Midbrain (tissue), 1 donor: Measurements from ENCODE around the gene EEF2KMT.
"Not testable (repeated sequence)": the region's sequence is repeated elsewhere in the genome, so short reads cannot be mapped to it uniquely, and the experiment has no call there.

Source experiments
- DNase-seq: peaks from one replicate; lab custom pipeline; 2025; lab: John Stamatoyannopoulos, UW

Gene EEF2KMT

GRCh38 chr16:5070431-5071186 lies 27.0 kb downstream of the EEF2KMT start:
- no peak for DNase-seq

- no peak for DNase-seq
Observed at GRCh38 chr16:5069854-5070253, 27.7 kb downstream of the EEF2KMT start.

GRCh38 chr16:5069048-5069447 lies 28.5 kb downstream of the EEF2KMT start:
- DNase-seq, result no peak

GRCh38 chr16:5066511-5066910 lies 31.1 kb downstream of the EEF2KMT start:
- no peak for DNase-seq

- peak; percentile 75 for DNase-seq
Observed at GRCh38 chr16:5065813-5066212, 31.8 kb downstream of the EEF2KMT start, which contains the start of gene C16orf89. C16orf89 (minus strand) TSS chr16:5065956; CDS start chr16:5065908, 48 bp downstream.

- no peak for DNase-seq
Observed at GRCh38 chr16:5065326-5065725, 32.3 kb downstream of the EEF2KMT start.

- no peak for DNase-seq
Observed at GRCh38 chr16:5064915-5065314, 32.7 kb downstream of the EEF2KMT start.

- no peak for DNase-seq
Observed at GRCh38 chr16:5062790-5063765, 34.5 kb downstream of the EEF2KMT start.

- DNase-seq, result no peak
Observed at GRCh38 chr16:5062051-5062450, 35.5 kb downstream of the EEF2KMT start.

- no peak for DNase-seq
Observed at GRCh38 chr16:5060073-5060641, 37.4 kb downstream of the EEF2KMT start.

- DNase-seq, result no peak
Observed at GRCh38 chr16:5059386-5060072, 38.1 kb downstream of the EEF2KMT start.

GRCh38 chr16:5058476-5058875 lies 39.1 kb downstream of the EEF2KMT start:
- no peak for DNase-seq

GRCh38 chr16:5056352-5056751 lies 41.2 kb downstream of the EEF2KMT start:
- DNase-seq, result no peak

- no peak for DNase-seq
Observed at GRCh38 chr16:5054876-5055865, 42.4 kb downstream of the EEF2KMT start.

- DNase-seq, result no peak
Observed at GRCh38 chr16:5046914-5047313, 50.7 kb downstream of the EEF2KMT start.

GRCh38 chr16:5045499-5046115 lies 52.0 kb downstream of the EEF2KMT start:
- DNase-seq, result no peak

GRCh38 chr16:5044581-5044980 lies 53.0 kb downstream of the EEF2KMT start:
- not testable (repeated sequence) for DNase-seq

- DNase-seq, result no peak
Observed at GRCh38 chr16:5044011-5044540, 53.5 kb downstream of the EEF2KMT start.

GRCh38 chr16:5042574-5043171 lies 54.9 kb downstream of the EEF2KMT start:
- DNase-seq, result no peak
